GM23338 (cell line): ENCODE results near the gene CDK7. TPM values are rescaled to one million over a fixed set of nuclear protein-coding genes. Genes with fewer than 3 reads are reported as not detected.

Experiments used
- ATAC-seq: fragments of 200-7000 bp; cut with Tn5 transposase; 3 replicates; pipeline ENCODE4 v1.9.1; 2020
- DNase-seq: peaks from one replicate; pipeline ENCODE4 v3.0.0-alpha.2; 2015; ENCODE audit warnings: low spot score
- H2AFZ ChIP-seq: fragments of 200-600 bp; sonication (generic); 2 replicates; pipeline ENCODE4 v1.8.0; 2016; ENCODE audit warnings: antibody characterized with exemption, mild to moderate bottlenecking, moderate library complexity
- H3F3A ChIP-seq: fragments of 200-600 bp; sonication (generic); replicated peaks from 2 replicates; pipeline ENCODE4 v1.8.0; 2017; ENCODE audit warnings: antibody characterized with exemption, mixed run types, low read depth
- H3K27ac ChIP-seq: fragments of 200-600 bp; sonication (generic); 2 replicates; pipeline ENCODE4 v1.6.1; 2016; ENCODE audit warnings: low read depth
- H3K27me3 ChIP-seq: fragments of 200-600 bp; sonication (generic); 2 replicates; pipeline ENCODE4 v1.8.0; 2016; ENCODE audit warnings: mild to moderate bottlenecking, mixed run types, moderate library complexity; ENCODE audit not compliant: insufficient read depth
- H3K36me3 ChIP-seq: fragments of 200-600 bp; sonication (generic); 2 replicates; pipeline ENCODE4 v1.8.0; 2016; ENCODE audit warnings: mild to moderate bottlenecking; ENCODE audit not compliant: insufficient read depth
- H3K4me1 ChIP-seq: fragments of 200-600 bp; sonication (generic); 2 replicates; pipeline ENCODE4 v1.8.0; 2016; ENCODE audit warnings: mild to moderate bottlenecking, moderate library complexity; ENCODE audit not compliant: insufficient read depth
- H3K4me2 ChIP-seq: fragments of 200-600 bp; sonication (generic); 2 replicates; pipeline ENCODE4 v1.7.1; 2017; ENCODE audit warnings: mixed run types
- H3K4me3 ChIP-seq: fragments of 200-600 bp; sonication (generic); 2 replicates; pipeline ENCODE4 v1.6.1; 2016; ENCODE audit warnings: mixed run types
- H3K79me2 ChIP-seq: fragments of 200-600 bp; sonication (generic); replicated peaks from 2 replicates; pipeline ENCODE4 v1.8.0; 2017; ENCODE audit warnings: mild to moderate bottlenecking; ENCODE audit not compliant: insufficient read depth
- H3K9me2 ChIP-seq: fragments of 200-600 bp; sonication (generic); 2 replicates; pipeline ENCODE4 v1.8.0; 2017; ENCODE audit not compliant: insufficient read depth
- H4K20me1 ChIP-seq: fragments of 200-600 bp; sonication (generic); replicated peaks from 2 replicates; pipeline ENCODE4 v1.8.0; 2017; ENCODE audit warnings: mild to moderate bottlenecking; ENCODE audit not compliant: insufficient read depth
- H3K27ac Mint-ChIP-seq: 2 replicates; pipeline ENCODE4 v1.8.0; 2020; ENCODE audit warnings: inconsistent platforms, mild to moderate bottlenecking, moderate library complexity, mixed read lengths
- H3K27me3 Mint-ChIP-seq: 3 replicates; pipeline ENCODE4 v1.8.0; 2022; ENCODE audit warnings: low read depth, mild to moderate bottlenecking, moderate library complexity, mixed read lengths, inconsistent platforms; ENCODE audit not compliant: insufficient read depth, poor library complexity
- H3K36me3 Mint-ChIP-seq: 3 replicates; pipeline ENCODE4 v1.8.0; 2021; ENCODE audit warnings: low read depth, mild to moderate bottlenecking, inconsistent platforms, moderate library complexity, mixed read lengths
- H3K4me1 Mint-ChIP-seq: 3 replicates; pipeline ENCODE4 v1.8.0; 2020; ENCODE audit warnings: mild to moderate bottlenecking, inconsistent platforms, mixed read lengths
- H3K4me3 Mint-ChIP-seq: 3 replicates; pipeline ENCODE4 v1.8.0; 2021; ENCODE audit warnings: moderate library complexity, mild to moderate bottlenecking, inconsistent platforms, mixed read lengths
- H3K9me3 Mint-ChIP-seq: 3 replicates; pipeline ENCODE4 v1.8.0; 2020; ENCODE audit warnings: moderate library complexity, mild to moderate bottlenecking, inconsistent platforms, mixed read lengths
- CREB1 ChIP-seq: fragments of 250-450 bp; sonication (Bioruptor Pico); IDR thresholded peaks from 2 replicates; pipeline ENCODE4 v1.5.0; 2020; ENCODE audit warnings: low read depth, mild to moderate bottlenecking, moderate library complexity
- EZH2 ChIP-seq: fragments of 200-600 bp; sonication (generic); IDR thresholded peaks from one replicate; pipeline ENCODE4 v1.8.0; 2017; ENCODE audit warnings: antibody characterized with exemption, mild to moderate bottlenecking, low read depth; ENCODE audit not compliant: unreplicated experiment
- EZH2phosphoT487 ChIP-seq: fragments of 200-600 bp; sonication (generic); IDR thresholded peaks from one replicate; pipeline ENCODE4 v1.8.1; 2018; ENCODE audit warnings: antibody characterized with exemption; ENCODE audit not compliant: unreplicated experiment
- JUNB ChIP-seq: IDR thresholded peaks from one replicate; pipeline ENCODE4 v1.6.1; 2016; ENCODE audit warnings: antibody characterized with exemption; ENCODE audit not compliant: unreplicated experiment
- NANOG ChIP-seq: IDR thresholded peaks from 2 replicates; pipeline ENCODE4 v1.6.1; 2016; ENCODE audit warnings: antibody characterized with exemption, borderline replicate concordance
- POLR2AphosphoS5 ChIP-seq: IDR thresholded peaks from 2 replicates; pipeline ENCODE4 v1.6.1; 2016; ENCODE audit warnings: antibody characterized with exemption, low read depth
- polyA plus RNA-seq: library from polyadenylated mRNA; unstranded; fragments of >200 nt; fragmentation: Nextera tagmentation; extraction: Ambion mirVana; gene quantifications from 2 replicates; pipeline ENCODE4 v1.2.1, GENCODE V29; 2016
- total RNA-seq: library from RNA; depleted of rRNA; stranded (reverse); fragments of >200 nt; shearing (Covaris generic); gene quantifications from 2 replicates; pipeline ENCODE4 v1.2.3, GENCODE V29; 2014
- TF ChIP-seq, protein P1 (sequence below), 2 experiments: fragments of 200-600 bp in 1 of 2; sonication (generic) in 1 of 2; conservative IDR thresholded peaks; 2 replicates each; pipeline versions ENCODE4 v1.5.1 to v1.6.1; 2016 to 2017; ENCODE audit warnings: antibody characterized with exemption in 2 of 2, low read depth in 2 of 2, mild to moderate bottlenecking in 2 of 2, moderate library complexity in 1 of 2
- TF ChIP-seq, protein P2 (sequence below): IDR thresholded peaks from 2 replicates; pipeline ENCODE4 v1.6.1; 2016; ENCODE audit warnings: antibody characterized with exemption

Gene CDK7
- total and polyA plus RNA-seq, 2 experiments from 2014 or later = 78.4 to 80.7 TPM

DNA sequence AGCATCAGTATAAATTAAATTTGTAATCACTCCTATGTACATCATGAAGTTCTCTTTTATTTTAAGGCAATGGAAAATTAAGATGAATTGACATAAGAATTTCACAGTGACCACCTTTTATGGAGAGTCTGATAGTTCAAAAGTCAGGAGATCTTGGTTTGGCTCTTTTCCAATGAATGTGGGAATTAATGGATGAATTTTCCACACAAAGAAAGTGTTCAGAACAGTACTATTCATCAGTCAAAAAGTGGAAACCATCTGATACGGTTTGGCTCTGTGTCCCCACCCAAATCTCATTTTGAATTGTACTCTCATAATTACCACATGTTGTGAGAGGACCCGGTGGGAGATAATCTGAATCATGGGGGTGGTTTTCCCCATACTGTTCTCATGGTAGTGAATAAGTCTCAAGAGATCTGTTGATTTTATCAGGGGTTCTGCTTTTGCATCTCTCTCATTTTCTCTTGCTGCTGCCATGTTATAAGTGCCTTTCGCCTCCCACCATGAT is 73.4 kb downstream of the CDK7 start:
- Histone ChIP-seq H3K27ac (no peak overlapping the region), H2AFZ (no peak overlapping the region), H3K4me3 (no peak overlapping the region), H3K79me2 (no peaks in the 10 kb centered on the region), H4K20me1 (no peaks in the 10 kb centered on the region), H3F3A (no peaks in the 10 kb centered on the region), H3K4me1 (no peaks in the 10 kb centered on the region), H3K27me3 (no peaks in the 10 kb centered on the region), H3K9me2 (peaks cover 3% of the 10 kb centered on the region; the same call in 1 of the 2 replicates), H3K36me3 (no peaks in the 10 kb centered on the region), H3K4me2 (no peak overlapping the region)
- Mint-ChIP-seq H3K27ac (no peak overlapping the region), H3K36me3 (peaks cover 27% of the 10 kb centered on the region), H3K4me1 (0 out of 3 replicates have a peak, but pooled peaks cover 3% of the 10 kb centered on the region), H3K27me3 (no peaks in the 10 kb centered on the region), H3K4me3 (no peak overlapping the region), H3K9me3 (peaks cover 21% of the 10 kb centered on the region)
- TF ChIP-seq EZH2phosphoT487 (no peak), EZH2 (no peak), POLR2AphosphoS5 (no peak), NANOG (no peak)
- TF ChIP-seq, protein P1, sequence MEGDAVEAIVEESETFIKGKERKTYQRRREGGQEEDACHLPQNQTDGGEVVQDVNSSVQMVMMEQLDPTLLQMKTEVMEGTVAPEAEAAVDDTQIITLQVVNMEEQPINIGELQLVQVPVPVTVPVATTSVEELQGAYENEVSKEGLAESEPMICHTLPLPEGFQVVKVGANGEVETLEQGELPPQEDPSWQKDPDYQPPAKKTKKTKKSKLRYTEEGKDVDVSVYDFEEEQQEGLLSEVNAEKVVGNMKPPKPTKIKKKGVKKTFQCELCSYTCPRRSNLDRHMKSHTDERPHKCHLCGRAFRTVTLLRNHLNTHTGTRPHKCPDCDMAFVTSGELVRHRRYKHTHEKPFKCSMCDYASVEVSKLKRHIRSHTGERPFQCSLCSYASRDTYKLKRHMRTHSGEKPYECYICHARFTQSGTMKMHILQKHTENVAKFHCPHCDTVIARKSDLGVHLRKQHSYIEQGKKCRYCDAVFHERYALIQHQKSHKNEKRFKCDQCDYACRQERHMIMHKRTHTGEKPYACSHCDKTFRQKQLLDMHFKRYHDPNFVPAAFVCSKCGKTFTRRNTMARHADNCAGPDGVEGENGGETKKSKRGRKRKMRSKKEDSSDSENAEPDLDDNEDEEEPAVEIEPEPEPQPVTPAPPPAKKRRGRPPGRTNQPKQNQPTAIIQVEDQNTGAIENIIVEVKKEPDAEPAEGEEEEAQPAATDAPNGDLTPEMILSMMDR (conservative IDR thresholded peaks at IDR 0.05; ENCODE audit: low read depth in 2 of 2) = no peak
- DNase-seq (no peak), ATAC-seq (no peak)

DNA sequence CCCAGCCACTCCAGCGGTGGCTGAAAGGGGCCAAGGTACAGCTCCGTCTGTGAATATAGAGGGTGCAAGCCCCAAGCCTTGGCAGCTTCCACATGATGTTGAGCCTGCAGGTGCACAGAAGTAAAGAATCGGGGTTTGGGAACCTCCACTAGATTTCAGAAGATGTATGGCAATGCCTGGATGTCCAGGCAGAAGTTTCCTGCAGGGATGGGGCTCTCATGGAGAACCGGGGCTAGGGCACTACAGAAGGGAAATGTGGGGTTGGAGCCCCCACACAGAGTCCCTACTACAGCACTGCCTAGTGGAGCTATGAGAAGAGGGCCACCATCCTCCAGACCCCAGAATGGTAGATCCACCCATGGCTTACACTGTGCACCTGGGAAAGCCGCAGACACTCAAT is 74.7 kb downstream of the CDK7 start:
- Histone ChIP-seq H3K4me1 (no peaks in the 10 kb centered on the region), H4K20me1 (no peaks in the 10 kb centered on the region), H3K4me2 (no peak overlapping the region), H2AFZ (no peak overlapping the region), H3K79me2 (no peaks in the 10 kb centered on the region), H3K4me3 (no peak overlapping the region), H3F3A (no peaks in the 10 kb centered on the region), H3K27me3 (no peaks in the 10 kb centered on the region), H3K27ac (no peak overlapping the region), H3K36me3 (no peaks in the 10 kb centered on the region), H3K9me2 (peaks cover 3% of the 10 kb centered on the region; the same call in 1 of the 2 replicates)
- peaks cover 27% of the 10 kb centered on the region for H3K36me3 Mint-ChIP-seq
- H3K27ac Mint-ChIP-seq = no peak overlapping the region
- TF ChIP-seq POLR2AphosphoS5 (no peak), JUNB (no peak), CREB1 (no peak), NANOG (no peak), EZH2phosphoT487 (no peak), EZH2 (no peak)
- TF ChIP-seq, protein P2, sequence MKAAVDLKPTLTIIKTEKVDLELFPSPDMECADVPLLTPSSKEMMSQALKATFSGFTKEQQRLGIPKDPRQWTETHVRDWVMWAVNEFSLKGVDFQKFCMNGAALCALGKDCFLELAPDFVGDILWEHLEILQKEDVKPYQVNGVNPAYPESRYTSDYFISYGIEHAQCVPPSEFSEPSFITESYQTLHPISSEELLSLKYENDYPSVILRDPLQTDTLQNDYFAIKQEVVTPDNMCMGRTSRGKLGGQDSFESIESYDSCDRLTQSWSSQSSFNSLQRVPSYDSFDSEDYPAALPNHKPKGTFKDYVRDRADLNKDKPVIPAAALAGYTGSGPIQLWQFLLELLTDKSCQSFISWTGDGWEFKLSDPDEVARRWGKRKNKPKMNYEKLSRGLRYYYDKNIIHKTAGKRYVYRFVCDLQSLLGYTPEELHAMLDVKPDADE = no peak
- 0 out of 3 replicates have a peak, but pooled peaks cover 3% of the 10 kb centered on the region for H3K4me1 Mint-ChIP-seq
- H3K4me3 Mint-ChIP-seq = no peak overlapping the region
- ATAC-seq (no peak), DNase-seq (no peak)
- H3K9me3 Mint-ChIP-seq = peaks cover 21% of the 10 kb centered on the region
- H3K27me3 Mint-ChIP-seq = no peaks in the 10 kb centered on the region
